Fibroblast of pulmonary artery (primary cell): ENCODE results near the gene FAIM2.
A peak's percentile ranks its signal among the peaks of the same experiment; 100 is the strongest.

Experiments
- DNase-seq: peaks from one replicate; pipeline ENCODE4 v3.0.0-alpha.2; 2010; ENCODE audit warnings: low read depth
- H3K4me3 ChIP-seq: replicated peaks from 2 replicates; pipeline ENCODE4 v1.5.1; 2011; ENCODE audit warnings: low read depth, mild to moderate bottlenecking, control low read depth, low read length, moderate library complexity
- TF ChIP-seq, protein P1 (sequence below): IDR thresholded peaks from 2 replicates; pipeline ENCODE4 v1.5.1; 2011; ENCODE audit warnings: mild to moderate bottlenecking, control low read depth, low read length, inconsistent platforms; ENCODE audit errors: missing control alignments

Gene FAIM2

GRCh38 chr12:49843876-49844437 lies 59.7 kb downstream of the FAIM2 start:
- TF ChIP-seq, protein P1, sequence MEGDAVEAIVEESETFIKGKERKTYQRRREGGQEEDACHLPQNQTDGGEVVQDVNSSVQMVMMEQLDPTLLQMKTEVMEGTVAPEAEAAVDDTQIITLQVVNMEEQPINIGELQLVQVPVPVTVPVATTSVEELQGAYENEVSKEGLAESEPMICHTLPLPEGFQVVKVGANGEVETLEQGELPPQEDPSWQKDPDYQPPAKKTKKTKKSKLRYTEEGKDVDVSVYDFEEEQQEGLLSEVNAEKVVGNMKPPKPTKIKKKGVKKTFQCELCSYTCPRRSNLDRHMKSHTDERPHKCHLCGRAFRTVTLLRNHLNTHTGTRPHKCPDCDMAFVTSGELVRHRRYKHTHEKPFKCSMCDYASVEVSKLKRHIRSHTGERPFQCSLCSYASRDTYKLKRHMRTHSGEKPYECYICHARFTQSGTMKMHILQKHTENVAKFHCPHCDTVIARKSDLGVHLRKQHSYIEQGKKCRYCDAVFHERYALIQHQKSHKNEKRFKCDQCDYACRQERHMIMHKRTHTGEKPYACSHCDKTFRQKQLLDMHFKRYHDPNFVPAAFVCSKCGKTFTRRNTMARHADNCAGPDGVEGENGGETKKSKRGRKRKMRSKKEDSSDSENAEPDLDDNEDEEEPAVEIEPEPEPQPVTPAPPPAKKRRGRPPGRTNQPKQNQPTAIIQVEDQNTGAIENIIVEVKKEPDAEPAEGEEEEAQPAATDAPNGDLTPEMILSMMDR, result no peak
- no peak for DNase-seq
- no peak overlapping the region for H3K4me3 ChIP-seq

GRCh38 chr12:49843411-49843810 lies 60.3 kb downstream of the FAIM2 start:
- TF ChIP-seq, protein P1, result no peak
- DNase-seq, result no peak
- peak overlapping the region; percentile 86 for H3K4me3 ChIP-seq

DNA sequence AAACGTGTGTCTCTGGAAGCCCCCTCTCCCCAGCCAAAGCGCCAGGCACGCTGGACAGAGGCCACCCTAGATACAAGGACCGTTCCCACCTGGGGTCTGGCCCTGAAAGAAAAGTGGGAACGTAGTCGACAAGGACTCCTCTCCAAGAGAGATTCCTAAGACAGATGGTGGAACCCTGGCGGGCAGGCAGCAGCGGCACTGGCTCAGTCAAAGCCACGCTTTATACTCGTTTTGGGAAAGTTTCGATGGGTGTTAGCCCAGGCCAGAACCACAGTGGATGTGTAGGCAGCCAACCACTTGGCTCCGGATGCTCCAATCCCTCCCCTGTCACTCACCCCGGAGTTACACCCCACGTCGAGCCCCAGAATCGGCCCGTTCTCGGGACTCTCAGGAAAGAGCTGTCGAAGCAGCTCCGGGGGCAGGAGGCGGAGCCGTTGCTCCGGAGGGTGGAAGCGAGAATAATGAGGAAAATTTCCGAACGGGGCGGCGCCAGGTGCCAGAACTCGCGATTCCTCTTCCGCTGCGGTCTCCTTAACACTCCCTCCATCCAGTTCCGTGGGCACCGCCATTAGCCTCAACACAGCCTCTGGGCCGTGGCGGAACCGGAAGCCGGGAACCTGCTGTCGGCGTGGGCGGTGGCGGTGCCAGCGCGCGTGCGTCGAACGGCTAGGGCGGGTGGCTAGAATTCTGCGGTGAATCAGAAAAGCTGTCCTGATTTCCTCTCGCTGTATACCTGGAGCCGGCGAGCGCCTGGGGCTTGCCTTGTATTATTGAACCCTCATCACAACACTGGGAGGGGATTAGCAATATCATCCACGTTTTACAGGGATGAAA lies 61.0 kb downstream of the FAIM2 start, which contains the start of gene BCDIN3D:
BCDIN3D (minus strand) TSS at position 588 of the 834 bp plus-strand sequence; CDS start at position 569, 19 bp downstream.
- TF ChIP-seq, protein P1, result no peak
- peak within 1 kb of the TSS; percentile 86 for H3K4me3 ChIP-seq
- DNase-seq, result peak; percentile 93

DNA sequence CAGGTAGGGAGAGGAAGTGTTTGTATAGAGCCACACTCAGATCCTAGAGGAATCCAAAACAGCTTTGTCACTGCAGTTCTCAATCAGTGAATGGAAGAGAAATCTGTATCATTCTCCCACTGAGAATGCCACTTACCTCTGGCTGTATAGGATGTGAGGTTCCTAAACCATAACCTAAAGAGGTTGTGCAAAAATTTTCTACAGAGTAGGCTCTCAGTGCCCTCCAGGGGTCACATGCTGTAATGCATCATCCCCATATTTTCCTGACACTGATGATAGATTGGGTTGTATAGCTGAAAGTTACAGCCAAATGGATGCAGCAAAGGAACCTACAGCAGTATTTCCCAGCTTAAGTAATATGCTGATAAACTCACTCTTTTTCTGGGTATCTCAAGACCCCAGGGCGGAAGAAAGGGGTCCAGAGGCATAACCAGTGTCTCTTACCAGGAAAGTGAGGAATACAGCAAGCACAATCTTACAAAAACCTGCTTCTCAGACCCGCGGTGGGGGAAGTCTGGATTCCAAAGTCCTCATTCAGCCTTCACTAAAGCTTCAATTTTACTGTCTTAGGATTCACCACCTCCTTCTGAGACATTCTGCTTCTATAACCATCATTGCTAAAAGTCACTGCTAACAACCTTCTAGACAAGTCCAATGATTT lies 64.6 kb downstream of the FAIM2 start:
- DNase-seq, result peak; percentile 70
- no peak overlapping the region for H3K4me3 ChIP-seq
- TF ChIP-seq, protein P1, result peak; percentile 84

- DNase-seq, result peak; percentile 76
- TF ChIP-seq, protein P1, result no peak
Measured at GRCh38 chr12:49832836-49833421, 70.8 kb downstream of the FAIM2 start.

GRCh38 chr12:49831717-49832116 lies 72.0 kb downstream of the FAIM2 start:
- DNase-seq, result no peak
- TF ChIP-seq, protein P1, result no peak
- H3K4me3 ChIP-seq, result no peak overlapping the region

More at GRCh38 chr12:49832836-49833421, 70.8 kb downstream of the FAIM2 start:
- H3K4me3 ChIP-seq, result no peak overlapping the region
